NT2/D1 (cell line): ENCODE results near the gene TACC2.

ENCODE experiments used
- SUZ12 ChIP-seq: IDR thresholded peaks from 2 replicates; pipeline ENCODE4 v1.6.1; 2011; ENCODE audit not compliant: insufficient read length, insufficient read depth; ENCODE audit errors: extremely low read depth
- YY1 ChIP-seq: IDR thresholded peaks from 2 replicates; pipeline ENCODE4 v1.6.1; 2011; ENCODE audit not compliant: insufficient read length, insufficient read depth
- ZNF274 ChIP-seq: IDR thresholded peaks from 2 replicates; pipeline ENCODE4 v1.6.1; 2011; ENCODE audit warnings: mild to moderate bottlenecking, low read depth, low read length

DNA sequence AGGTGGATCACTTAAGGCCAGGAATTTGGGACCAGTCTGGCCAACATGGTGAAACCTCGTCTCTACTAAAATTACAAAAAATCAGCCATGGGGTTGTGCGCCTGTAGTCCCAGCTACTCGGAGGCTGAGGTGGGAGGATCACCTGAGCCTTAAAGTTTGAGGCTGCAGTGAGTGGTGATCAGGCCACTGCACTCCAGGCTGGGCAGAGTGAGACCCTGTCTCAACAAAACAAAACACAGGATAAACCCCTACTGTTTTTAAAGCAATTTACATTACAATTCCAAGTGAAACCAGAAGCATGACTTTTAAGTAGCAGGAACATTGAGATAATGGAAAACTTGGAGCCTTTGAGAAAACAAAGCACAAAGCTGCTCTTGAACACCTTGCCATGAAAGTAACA lies 189.7 kb downstream of the TACC2 start:
- TF ChIP-seq YY1 = no peak
- TF ChIP-seq ZNF274 = no peak
- TF ChIP-seq SUZ12 = no peak
